H9 (cell line): ENCODE data around the gene NPAS2. TPM values are rescaled to one million over a fixed set of nuclear protein-coding genes. Genes with fewer than 3 reads are reported as not detected.

Experiments
- DNase-seq: peaks from one replicate; pipeline ENCODE4 v3.0.0-alpha.2; 2017
- H2AFZ ChIP-seq: one replicate; pipeline ENCODE4 v1.6.1; 2013; ENCODE audit warnings: mild to moderate bottlenecking, low read length, control low read depth, moderate library complexity
- H2AK5ac ChIP-seq: 2 replicates; pipeline ENCODE4 v1.6.1; 2013; ENCODE audit warnings: low read length, control low read depth, mixed read lengths; ENCODE audit not compliant: insufficient read length
- H2BK120ac ChIP-seq: one replicate; pipeline ENCODE4 v1.6.1; 2013; ENCODE audit warnings: low read depth, mild to moderate bottlenecking, low read length, control low read depth, inconsistent platforms; ENCODE audit not compliant: poor library complexity, severe bottlenecking
- H2BK12ac ChIP-seq: 2 replicates; pipeline ENCODE4 v1.6.1; 2013; ENCODE audit warnings: low read length, control low read depth, mixed read lengths, low read depth; ENCODE audit not compliant: insufficient read length
- H2BK15ac ChIP-seq: 2 replicates; pipeline ENCODE4 v1.6.1; 2013; ENCODE audit warnings: low read depth, low read length, control low read depth
- H2BK20ac ChIP-seq: one replicate; pipeline ENCODE4 v1.6.1; 2013; ENCODE audit warnings: low read depth, mild to moderate bottlenecking, low read length, control low read depth, inconsistent platforms; ENCODE audit not compliant: poor library complexity, severe bottlenecking
- H2BK5ac ChIP-seq: 2 replicates; pipeline ENCODE4 v1.6.1; 2013; ENCODE audit warnings: low read length, control low read depth, mixed read lengths; ENCODE audit not compliant: insufficient read length
- H3K14ac ChIP-seq: 2 replicates; pipeline ENCODE4 v1.6.1; 2013; ENCODE audit warnings: low read length, control low read depth; ENCODE audit not compliant: insufficient read depth
- H3K18ac ChIP-seq: 2 replicates; pipeline ENCODE4 v1.6.1; 2013; ENCODE audit warnings: low read depth, mild to moderate bottlenecking, mixed read lengths, low read length, control low read depth; ENCODE audit not compliant: insufficient read length
- H3K23ac ChIP-seq: 2 replicates; pipeline ENCODE4 v1.6.1; 2013; ENCODE audit warnings: low read length, control low read depth, mixed read lengths, low read depth; ENCODE audit not compliant: insufficient read length
- H3K23me2 ChIP-seq: 2 replicates; pipeline ENCODE4 v1.6.1; 2013; ENCODE audit warnings: low read depth, mild to moderate bottlenecking, mixed read lengths, low read length, control low read depth; ENCODE audit not compliant: insufficient read length, poor library complexity, severe bottlenecking
- H3K27ac ChIP-seq: 2 replicates; pipeline ENCODE4 v1.5.1; 2013; ENCODE audit warnings: low read length, control low read depth, mixed read lengths, low read depth; ENCODE audit not compliant: insufficient read length
- H3K27me3 ChIP-seq: 2 replicates; pipeline ENCODE4 v1.6.1; 2013; ENCODE audit warnings: low read length, control low read depth, inconsistent platforms; ENCODE audit not compliant: insufficient read depth
- H3K4ac ChIP-seq: 2 replicates; pipeline ENCODE4 v1.6.1; 2013; ENCODE audit warnings: low read depth, mild to moderate bottlenecking, control low read depth, inconsistent platforms, low read length, moderate library complexity
- H3K4me1 ChIP-seq: 2 replicates; pipeline ENCODE4 v1.6.1; 2013; ENCODE audit warnings: low read length, control low read depth, inconsistent platforms; ENCODE audit not compliant: insufficient read depth
- H3K4me2 ChIP-seq: 2 replicates; pipeline ENCODE4 v1.6.1; 2013; ENCODE audit warnings: low read length, control low read depth, mixed read lengths; ENCODE audit not compliant: insufficient read length, insufficient read depth
- H3K56ac ChIP-seq: 2 replicates; pipeline ENCODE4 v1.6.1; 2013; ENCODE audit warnings: low read depth, mild to moderate bottlenecking, mixed read lengths, low read length, control low read depth; ENCODE audit not compliant: insufficient read length
- H3K79me1 ChIP-seq: 2 replicates; pipeline ENCODE4 v1.6.1; 2013; ENCODE audit warnings: low read depth, mild to moderate bottlenecking, moderate library complexity, low read length, control low read depth, inconsistent platforms; ENCODE audit not compliant: insufficient read depth, poor library complexity, severe bottlenecking
- H3K79me2 ChIP-seq: 2 replicates; pipeline ENCODE4 v1.6.1; 2013; ENCODE audit warnings: low read length, control low read depth, inconsistent platforms; ENCODE audit not compliant: insufficient read depth
- H3K9ac ChIP-seq: 2 replicates; pipeline ENCODE4 v1.6.1; 2013; ENCODE audit warnings: low read length, control low read depth, mixed read lengths; ENCODE audit not compliant: insufficient read length; ENCODE audit errors: extremely low read depth
- H3K9me3 ChIP-seq: one replicate; pipeline ENCODE4 v1.6.1; 2013; ENCODE audit warnings: low read depth, low read length, inconsistent platforms; ENCODE audit not compliant: control insufficient read depth
- H3T11ph ChIP-seq: one replicate; pipeline ENCODE4 v1.6.1; 2013; ENCODE audit warnings: mild to moderate bottlenecking, low read length, control low read depth, inconsistent platforms
- H4K20me1 ChIP-seq: one replicate; pipeline ENCODE4 v1.6.1; 2013; ENCODE audit not compliant: control insufficient read depth, insufficient read length, insufficient read depth
- H4K5ac ChIP-seq: 2 replicates; pipeline ENCODE4 v1.6.1; 2013; ENCODE audit warnings: low read depth, mild to moderate bottlenecking, mixed read lengths, low read length, control low read depth; ENCODE audit not compliant: insufficient read length
- H4K8ac ChIP-seq: replicated peaks from 2 replicates; pipeline ENCODE4 v1.6.1; 2013; ENCODE audit warnings: low read length, control low read depth, mixed read lengths, low read depth; ENCODE audit not compliant: insufficient read length
- H4K91ac ChIP-seq: 2 replicates; pipeline ENCODE4 v1.6.1; 2013; ENCODE audit warnings: low read depth, mild to moderate bottlenecking, moderate library complexity, mixed read lengths, low read length, control low read depth; ENCODE audit not compliant: insufficient read length
- H3K27ac Mint-ChIP-seq, 3 experiments: 2 replicates in 2 of 3; 3 replicates in 1 of 3; pipeline ENCODE4 v1.8.0; 2020 to 2021; ENCODE audit warnings: mixed read lengths in 3 of 3, mild to moderate bottlenecking in 1 of 3, moderate library complexity in 1 of 3
- H3K27me3 Mint-ChIP-seq: 2 replicates; pipeline ENCODE4 v1.8.0; 2021; ENCODE audit warnings: low read depth, mild to moderate bottlenecking, moderate library complexity, mixed read lengths
- H3K36me3 Mint-ChIP-seq, 3 experiments: 2 replicates in 2 of 3; 3 replicates in 1 of 3; pipeline ENCODE4 v1.8.0; 2020 to 2021; ENCODE audit warnings: low read depth in 3 of 3, mixed read lengths in 3 of 3; ENCODE audit not compliant: insufficient read depth in 1 of 3
- H3K4me1 Mint-ChIP-seq, 2 experiments: 2 replicates each; pipeline ENCODE4 v1.8.0; 2020; ENCODE audit warnings: mixed read lengths in 2 of 2
- H3K4me3 Mint-ChIP-seq, 2 experiments: 2 replicates in 1 of 2; 3 replicates in 1 of 2; pipeline ENCODE4 v1.8.0; 2020 to 2021; ENCODE audit warnings: mild to moderate bottlenecking in 2 of 2, mixed read lengths in 2 of 2, moderate library complexity in 1 of 2
- H3K9me3 Mint-ChIP-seq, 2 experiments: 2 replicates in 1 of 2; 3 replicates in 1 of 2; pipeline ENCODE4 v1.8.0; 2020; ENCODE audit warnings: mild to moderate bottlenecking in 2 of 2, mixed read lengths in 2 of 2, moderate library complexity in 1 of 2
- WGBS: extraction: QIAGEN DNeasy Blood & Tissue Kit; methylation state at CpG from one replicate; pipeline ENCODE4 v1.1.7; 2013; ENCODE audit warnings: missing lambda C conversion rate, low lambda C conversion rate, mixed read lengths; ENCODE audit not compliant: insufficient read length; ENCODE audit errors: extremely low coverage; 5-methylcytosine and 5-hydroxymethylcytosine counted together
- total RNA-seq: library from RNA; stranded (reverse); gene quantifications from 2 replicates; pipeline ENCODE4 v1.2.1, GENCODE V29; 2021
- TF ChIP-seq, protein P1 (sequence below): fragments of 200-600 bp; sonication (generic); conservative IDR thresholded peaks from 3 replicates; pipeline ENCODE4 v1.8.0; 2021; ENCODE audit warnings: antibody characterized with exemption, mild to moderate bottlenecking

The NPAS2 gene
- total RNA-seq, 1 experiment from 2014 or later: 1.3 TPM

DNA sequence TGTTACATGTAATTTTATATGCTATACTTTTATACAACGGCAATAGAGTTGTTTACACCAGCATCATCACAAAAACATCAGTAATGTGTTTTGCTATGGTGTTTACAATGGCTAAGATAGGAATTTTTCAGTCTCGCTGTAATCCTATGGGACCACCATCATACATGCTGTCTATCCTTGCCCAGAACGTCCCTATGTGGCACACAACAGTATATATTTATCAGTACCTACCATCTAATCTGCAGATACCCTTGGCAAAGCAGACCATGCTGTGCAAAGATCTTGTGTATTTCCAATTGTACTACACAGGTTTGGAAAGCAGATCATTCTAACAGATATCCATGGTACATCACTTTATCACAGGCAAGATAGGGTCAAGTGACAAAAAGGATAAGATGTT, 197.4 kb downstream of the NPAS2 start:
- peaks cover 35 to 58% (median 58%) of the 10 kb centered on the region in 3 experiments for H3K36me3 Mint-ChIP-seq
- no peak for DNase-seq
- no CpG with 5 or more reads among the region's 3 CpGs for WGBS

More for the DNA sequence above, 197.4 kb downstream of the NPAS2 start:
- Histone ChIP-seq H3K23me2 (no peaks in the 10 kb centered on the region), H3K79me2 (no peaks in the 10 kb centered on the region), H3K4me1 (no peaks in the 10 kb centered on the region), H3K23ac (no peak overlapping the region), H3K4ac (no peak overlapping the region), H3K14ac (no peak overlapping the region), H3K18ac (no peak overlapping the region), H4K8ac (no peak overlapping the region), H4K5ac (no peak overlapping the region), H3K79me1 (no peaks in the 10 kb centered on the region), H4K20me1 (no peaks in the 10 kb centered on the region), H2AK5ac (no peak overlapping the region), H3K27ac (no peak overlapping the region), H4K91ac (no peak overlapping the region), H2BK12ac (no peak overlapping the region), H3K9me3 (no peaks in the 10 kb centered on the region), H2BK15ac (no peak overlapping the region), H3T11ph (no peak overlapping the region), H3K56ac (no peak overlapping the region), H3K27me3 (no peaks in the 10 kb centered on the region), H2AFZ (no peak overlapping the region), H2BK5ac (no peak overlapping the region), H3K9ac (no peak overlapping the region), H2BK20ac (no peak overlapping the region), H2BK120ac (no peak overlapping the region), H3K4me2 (no peak overlapping the region)
- Mint-ChIP-seq H3K4me3 (no peak overlapping the region), H3K27me3 (no peaks in the 10 kb centered on the region; the same call in 1 of the 2 replicates), H3K9me3 (0 out of 5 replicates have a peak, but pooled peaks cover 0 to 2% of the 10 kb centered on the region in 2 experiments), H3K27ac (no peak overlapping the region; a peak in 1 of 7 replicates), H3K4me1 (no peaks in the 10 kb centered on the region)
- TF ChIP-seq, protein P1, sequence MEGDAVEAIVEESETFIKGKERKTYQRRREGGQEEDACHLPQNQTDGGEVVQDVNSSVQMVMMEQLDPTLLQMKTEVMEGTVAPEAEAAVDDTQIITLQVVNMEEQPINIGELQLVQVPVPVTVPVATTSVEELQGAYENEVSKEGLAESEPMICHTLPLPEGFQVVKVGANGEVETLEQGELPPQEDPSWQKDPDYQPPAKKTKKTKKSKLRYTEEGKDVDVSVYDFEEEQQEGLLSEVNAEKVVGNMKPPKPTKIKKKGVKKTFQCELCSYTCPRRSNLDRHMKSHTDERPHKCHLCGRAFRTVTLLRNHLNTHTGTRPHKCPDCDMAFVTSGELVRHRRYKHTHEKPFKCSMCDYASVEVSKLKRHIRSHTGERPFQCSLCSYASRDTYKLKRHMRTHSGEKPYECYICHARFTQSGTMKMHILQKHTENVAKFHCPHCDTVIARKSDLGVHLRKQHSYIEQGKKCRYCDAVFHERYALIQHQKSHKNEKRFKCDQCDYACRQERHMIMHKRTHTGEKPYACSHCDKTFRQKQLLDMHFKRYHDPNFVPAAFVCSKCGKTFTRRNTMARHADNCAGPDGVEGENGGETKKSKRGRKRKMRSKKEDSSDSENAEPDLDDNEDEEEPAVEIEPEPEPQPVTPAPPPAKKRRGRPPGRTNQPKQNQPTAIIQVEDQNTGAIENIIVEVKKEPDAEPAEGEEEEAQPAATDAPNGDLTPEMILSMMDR: no peak
